GM12878 (cell line): ENCODE results near the gene SFXN2. TPM values are rescaled to one million over a fixed set of nuclear protein-coding genes. Genes with fewer than 3 reads are reported as not detected.

Experiments
- ASH2L ChIP-seq: fragments of 300-600, 200-600 bp; sonication (generic); IDR thresholded peaks from 2 replicates; pipeline ENCODE4 v1.6.1; 2017; ENCODE audit warnings: low read depth, mild to moderate bottlenecking, borderline replicate concordance
- BCLAF1 ChIP-seq: fragments of 450-650 bp; IDR thresholded peaks from 2 replicates; pipeline ENCODE4 v1.6.1; 2017; ENCODE audit warnings: antibody characterized with exemption, mild to moderate bottlenecking, moderate library complexity
- EZH2 ChIP-seq: IDR thresholded peaks from 2 replicates; pipeline ENCODE4 v1.6.1; 2012; ENCODE audit warnings: low read depth, mild to moderate bottlenecking, control low read depth, inconsistent platforms, low read length, borderline replicate concordance; ENCODE audit not compliant: control insufficient read depth
- HDAC2 ChIP-seq: fragments of 200-600 bp; sonication (generic); IDR thresholded peaks from 2 replicates; pipeline ENCODE4 v1.6.1; 2017
- KAT2A ChIP-seq: conservative IDR thresholded peaks from 2 replicates; pipeline ENCODE4 v1.6.1; 2011; ENCODE audit warnings: low read depth, low read length; ENCODE audit not compliant: control insufficient read depth
- KDM1A ChIP-seq: fragments of 200-600 bp; sonication (generic); IDR thresholded peaks from 2 replicates; pipeline ENCODE4 v1.6.1; 2016; ENCODE audit warnings: borderline replicate concordance
- MAX ChIP-seq: IDR thresholded peaks from 2 replicates; pipeline ENCODE4 v1.6.1; 2012; ENCODE audit warnings: low read depth, low read length, improper control_type of control experiment
- TARDBP ChIP-seq: IDR thresholded peaks from 2 replicates; pipeline ENCODE4 v1.6.1; 2016; ENCODE audit warnings: borderline replicate concordance
- TCF7 ChIP-seq: IDR thresholded peaks from 2 replicates; pipeline ENCODE4 v1.6.1; 2014; ENCODE audit warnings: antibody characterized with exemption, borderline replicate concordance
- ZBTB40 ChIP-seq: fragments of 450-650 bp; IDR thresholded peaks from 2 replicates; pipeline ENCODE4 v1.6.1; 2016; ENCODE audit warnings: mild to moderate bottlenecking, moderate library complexity, borderline replicate concordance
- ZNF207 ChIP-seq: fragments of 450-650 bp; IDR thresholded peaks from 2 replicates; pipeline ENCODE4 v1.6.1; 2014; ENCODE audit warnings: antibody characterized with exemption, mild to moderate bottlenecking, borderline replicate concordance
- polyA plus RNA-seq, 11 experiments: library from polyadenylated mRNA; depleted of rRNA in 4 of 11; unstranded in 6 of 11; stranded (reverse) in 5 of 11; fragments of >200 nt; fragmentation: Nextera tagmentation in 4 of 11; fragmentation: Illumina TruSeq in 1 of 11; extraction: Ambion mirVana in 4 of 11; extraction: Trizol in 1 of 11; gene quantifications; 1 replicate in 1 of 11; 2 replicates in 10 of 11; pipeline versions ENCODE4 v1.2.1 to v1.2.3, GENCODE V29; 2011 to 2016; ENCODE audit warnings: inconsistent platforms in 2 of 11, missing spikeins in 2 of 11, low read depth in 1 of 11
- total RNA-seq, 4 experiments: library from RNA; depleted of rRNA in 3 of 4; stranded (reverse); fragments of >200 nt in 3 of 4; fragmentation: Illumina TruSeq in 1 of 4; extraction: Trizol in 1 of 4; gene quantifications; 2 replicates each; pipeline versions ENCODE4 v1.2.1 to v1.2.3, GENCODE V29; 2013 to 2021

Gene SFXN2
- total and polyA plus RNA-seq, 10 of the 15 experiments (the other 5 are each of a cell fraction or from before 2014, with no cell fraction given) = 8.8 to 22.5 (median 18.5) TPM

- no peak for TF ChIP-seq EZH2
- no peak for TF ChIP-seq ZBTB40
- no peak for TF ChIP-seq TCF7
- TF ChIP-seq MAX = no peak
- no peak for TF ChIP-seq ZNF207
- TF ChIP-seq KDM1A = no peak
- TF ChIP-seq BCLAF1 = no peak
- TF ChIP-seq HDAC2 = no peak
- no peak for TF ChIP-seq ASH2L
- no peak for TF ChIP-seq TARDBP
- TF ChIP-seq KAT2A = no peak
Observed at GRCh38 chr10:102778781-102779180, 64.3 kb downstream of the SFXN2 start (continued).
